Astrocyte (in vitro differentiated cells and primary cell): ENCODE measurements around the gene CCDC78. TPM values are rescaled to one million over a fixed set of nuclear protein-coding genes. Genes with fewer than 3 reads are reported as not detected.

Experiments
- DNase-seq: peaks from one replicate; pipeline ENCODE4 v3.0.0-alpha.2; 2010; ENCODE audit warnings: low read depth
- FAIRE-seq: peaks from 2 replicates; lab custom pipeline; 2011; peaks lifted over from hg19 to GRCh38; lab: Jason Lieb, UNC
- H2AFZ ChIP-seq: 2 replicates; pipeline ENCODE4 v1.6.0; 2012; ENCODE audit warnings: low read depth, low read length, inconsistent platforms
- H3K27ac ChIP-seq: 2 replicates; pipeline ENCODE4 v1.5.1; 2011; ENCODE audit warnings: low read depth, low read length, inconsistent platforms
- H3K27me3 ChIP-seq: 2 replicates; pipeline ENCODE4 v1.6.0; 2011; ENCODE audit warnings: low read length, inconsistent platforms; ENCODE audit not compliant: insufficient read depth
- H3K36me3 ChIP-seq: 2 replicates; pipeline ENCODE4 v1.5.1; 2011; ENCODE audit warnings: low read length, inconsistent platforms; ENCODE audit not compliant: insufficient read depth
- H3K4me1 ChIP-seq: 2 replicates; pipeline ENCODE4 v1.5.1; 2011; ENCODE audit warnings: low read length, inconsistent platforms; ENCODE audit not compliant: insufficient read depth
- H3K4me2 ChIP-seq: 2 replicates; pipeline ENCODE4 v1.6.0; 2012; ENCODE audit warnings: low read length, inconsistent platforms
- H3K4me3 ChIP-seq: 2 replicates; pipeline ENCODE4 v1.5.1; 2011; ENCODE audit warnings: low read depth, mild to moderate bottlenecking, low read length, inconsistent platforms; ENCODE audit not compliant: insufficient read depth
- H3K79me2 ChIP-seq: 2 replicates; pipeline ENCODE4 v1.6.0; 2012; ENCODE audit warnings: mild to moderate bottlenecking, low read length, inconsistent platforms; ENCODE audit not compliant: insufficient read depth
- H3K9ac ChIP-seq: 2 replicates; pipeline ENCODE4 v1.6.0; 2012; ENCODE audit warnings: mild to moderate bottlenecking, low read length, inconsistent platforms
- H3K9me3 ChIP-seq: 2 replicates; pipeline ENCODE4 v1.5.1; 2012; ENCODE audit warnings: low read depth, mild to moderate bottlenecking, low read length, inconsistent platforms; ENCODE audit not compliant: insufficient read depth
- H4K20me1 ChIP-seq: 2 replicates; pipeline ENCODE4 v1.6.0; 2012; ENCODE audit warnings: low read length, inconsistent platforms; ENCODE audit not compliant: insufficient read depth
- H3K27ac Mint-ChIP-seq: one replicate; pipeline ENCODE4 v1.8.0; 2021; ENCODE audit warnings: mild to moderate bottlenecking, mixed read lengths; ENCODE audit not compliant: unreplicated experiment
- H3K27me3 Mint-ChIP-seq: one replicate; pipeline ENCODE4 v1.8.0; 2021; ENCODE audit warnings: low read depth, mixed read lengths; ENCODE audit not compliant: unreplicated experiment
- H3K36me3 Mint-ChIP-seq: one replicate; pipeline ENCODE4 v1.8.0; 2021; ENCODE audit warnings: low read depth, mixed read lengths; ENCODE audit not compliant: unreplicated experiment
- H3K4me1 Mint-ChIP-seq: one replicate; pipeline ENCODE4 v1.8.0; 2021; ENCODE audit warnings: low read depth, mixed read lengths; ENCODE audit not compliant: unreplicated experiment
- H3K4me3 Mint-ChIP-seq: one replicate; pipeline ENCODE4 v1.8.0; 2021; ENCODE audit warnings: mild to moderate bottlenecking, moderate library complexity, mixed read lengths; ENCODE audit not compliant: unreplicated experiment
- H3K9me3 Mint-ChIP-seq: one replicate; pipeline ENCODE4 v1.8.0; 2021; ENCODE audit warnings: mild to moderate bottlenecking, mixed read lengths; ENCODE audit not compliant: unreplicated experiment
- EZH2 ChIP-seq: IDR thresholded peaks from 2 replicates; pipeline ENCODE4 v1.6.1; 2012; ENCODE audit warnings: mild to moderate bottlenecking, low read length, inconsistent platforms; ENCODE audit not compliant: insufficient read depth
- total RNA-seq: library from RNA; stranded (reverse); gene quantifications from 2 replicates; pipeline ENCODE4 v1.2.1, GENCODE V29; 2021
- TF ChIP-seq, protein P1 (sequence below): IDR thresholded peaks from 2 replicates; pipeline ENCODE4 v1.5.1; 2011; ENCODE audit warnings: low read depth, mild to moderate bottlenecking, inconsistent platforms, low read length, moderate library complexity; ENCODE audit not compliant: insufficient read depth

CCDC78 gene
- total RNA-seq, 1 donor from 2014 or later: 4.7 TPM

DNA sequence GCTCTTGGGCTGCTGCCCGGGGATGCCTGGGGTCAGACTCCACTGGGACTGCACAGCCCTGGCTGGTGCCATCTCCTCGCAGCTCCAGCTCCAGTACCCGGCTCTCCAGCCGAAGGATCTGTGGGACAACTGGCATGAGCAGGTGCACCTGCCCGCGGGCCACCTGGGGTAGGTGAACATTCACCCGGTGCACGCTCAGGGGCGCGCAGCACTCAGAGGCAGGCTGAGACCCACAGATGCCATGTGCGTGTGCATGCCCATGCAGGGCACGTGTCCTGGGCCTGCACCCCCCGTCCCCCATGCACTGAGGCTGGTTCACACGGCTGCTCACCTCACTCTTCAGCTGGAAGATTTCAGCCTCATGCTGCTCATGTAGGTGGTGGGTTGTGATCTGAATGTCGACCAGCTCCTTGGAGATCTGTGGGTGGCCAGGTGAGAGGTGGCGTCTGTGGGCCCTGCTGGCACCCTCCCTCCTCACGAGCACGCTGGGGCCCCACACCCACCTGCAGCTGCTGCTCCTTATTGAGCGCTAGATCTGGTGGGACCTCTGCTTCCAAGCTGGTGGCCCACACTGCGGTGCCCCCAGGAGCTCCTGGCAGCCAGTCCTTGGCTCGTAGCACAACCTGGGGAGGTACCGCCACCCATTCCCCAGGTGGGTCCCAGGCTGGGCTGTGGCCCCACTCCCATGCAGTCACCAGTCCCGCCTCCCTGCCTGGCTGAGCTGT is 618 bp downstream of the CCDC78 start:
- Mint-ChIP-seq H3K36me3 (no peaks in the 10 kb centered on the region), H3K4me1 (no peaks in the 10 kb centered on the region), H3K4me3 (no peak overlapping the region), H3K27me3 (no peaks in the 10 kb centered on the region), H3K9me3 (no peaks in the 10 kb centered on the region), H3K27ac (no peak overlapping the region)
- FAIRE-seq (no peak), DNase-seq (no peak)
- Histone ChIP-seq H3K4me3 (no peak overlapping the region), H3K9ac (no peak overlapping the region), H3K79me2 (no peaks in the 10 kb centered on the region), H4K20me1 (peaks cover 13% of the 10 kb centered on the region), H3K4me2 (no peak overlapping the region), H3K4me1 (peaks cover 22% of the 10 kb centered on the region), H3K9me3 (no peaks in the 10 kb centered on the region), H3K27ac (no peak overlapping the region), H2AFZ (no peak overlapping the region), H3K27me3 (no peaks in the 10 kb centered on the region), H3K36me3 (no peaks in the 10 kb centered on the region)
- no peak for TF ChIP-seq EZH2
- TF ChIP-seq, protein P1, sequence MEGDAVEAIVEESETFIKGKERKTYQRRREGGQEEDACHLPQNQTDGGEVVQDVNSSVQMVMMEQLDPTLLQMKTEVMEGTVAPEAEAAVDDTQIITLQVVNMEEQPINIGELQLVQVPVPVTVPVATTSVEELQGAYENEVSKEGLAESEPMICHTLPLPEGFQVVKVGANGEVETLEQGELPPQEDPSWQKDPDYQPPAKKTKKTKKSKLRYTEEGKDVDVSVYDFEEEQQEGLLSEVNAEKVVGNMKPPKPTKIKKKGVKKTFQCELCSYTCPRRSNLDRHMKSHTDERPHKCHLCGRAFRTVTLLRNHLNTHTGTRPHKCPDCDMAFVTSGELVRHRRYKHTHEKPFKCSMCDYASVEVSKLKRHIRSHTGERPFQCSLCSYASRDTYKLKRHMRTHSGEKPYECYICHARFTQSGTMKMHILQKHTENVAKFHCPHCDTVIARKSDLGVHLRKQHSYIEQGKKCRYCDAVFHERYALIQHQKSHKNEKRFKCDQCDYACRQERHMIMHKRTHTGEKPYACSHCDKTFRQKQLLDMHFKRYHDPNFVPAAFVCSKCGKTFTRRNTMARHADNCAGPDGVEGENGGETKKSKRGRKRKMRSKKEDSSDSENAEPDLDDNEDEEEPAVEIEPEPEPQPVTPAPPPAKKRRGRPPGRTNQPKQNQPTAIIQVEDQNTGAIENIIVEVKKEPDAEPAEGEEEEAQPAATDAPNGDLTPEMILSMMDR: no peak

- Histone ChIP-seq H4K20me1 (peaks cover 15% of the 10 kb centered on the region), H3K4me3 (no peak overlapping the region), H3K4me1 (peaks cover 28% of the 10 kb centered on the region), H2AFZ (no peak overlapping the region), H3K9me3 (no peaks in the 10 kb centered on the region), H3K36me3 (no peaks in the 10 kb centered on the region), H3K27ac (no peak overlapping the region), H3K27me3 (no peaks in the 10 kb centered on the region), H3K4me2 (no peak overlapping the region), H3K79me2 (no peaks in the 10 kb centered on the region), H3K9ac (no peak overlapping the region)
- Mint-ChIP-seq H3K27ac (no peak overlapping the region), H3K4me3 (no peak overlapping the region), H3K27me3 (no peaks in the 10 kb centered on the region), H3K9me3 (no peaks in the 10 kb centered on the region), H3K4me1 (no peaks in the 10 kb centered on the region), H3K36me3 (no peaks in the 10 kb centered on the region)
- FAIRE-seq: no peak
- DNase-seq: no peak
- no peak for TF ChIP-seq EZH2
- TF ChIP-seq, protein P1: no peak
These were observed 1.2 kb downstream of the CCDC78 start for GRCh38 chr16:725041-725376.
